Stimulated activated CD4-positive, alpha-beta T cell treated with anti-CD3 and anti-CD28 coated beads, Interleukin-1b, Interleukin-23, amount 100 ng/mL, for 1 hour (primary cell): ENCODE results near the gene CDON.
A peak's percentile ranks its signal among the peaks of the same experiment; 100 is the strongest.

ENCODE experiments used
- DNase-seq, 2 donors: peaks; one replicate each; pipeline ENCODE4 v3.0.0-alpha.2; 2020; ENCODE audit warnings: low read depth in 2 of 2

Gene CDON, protein sequence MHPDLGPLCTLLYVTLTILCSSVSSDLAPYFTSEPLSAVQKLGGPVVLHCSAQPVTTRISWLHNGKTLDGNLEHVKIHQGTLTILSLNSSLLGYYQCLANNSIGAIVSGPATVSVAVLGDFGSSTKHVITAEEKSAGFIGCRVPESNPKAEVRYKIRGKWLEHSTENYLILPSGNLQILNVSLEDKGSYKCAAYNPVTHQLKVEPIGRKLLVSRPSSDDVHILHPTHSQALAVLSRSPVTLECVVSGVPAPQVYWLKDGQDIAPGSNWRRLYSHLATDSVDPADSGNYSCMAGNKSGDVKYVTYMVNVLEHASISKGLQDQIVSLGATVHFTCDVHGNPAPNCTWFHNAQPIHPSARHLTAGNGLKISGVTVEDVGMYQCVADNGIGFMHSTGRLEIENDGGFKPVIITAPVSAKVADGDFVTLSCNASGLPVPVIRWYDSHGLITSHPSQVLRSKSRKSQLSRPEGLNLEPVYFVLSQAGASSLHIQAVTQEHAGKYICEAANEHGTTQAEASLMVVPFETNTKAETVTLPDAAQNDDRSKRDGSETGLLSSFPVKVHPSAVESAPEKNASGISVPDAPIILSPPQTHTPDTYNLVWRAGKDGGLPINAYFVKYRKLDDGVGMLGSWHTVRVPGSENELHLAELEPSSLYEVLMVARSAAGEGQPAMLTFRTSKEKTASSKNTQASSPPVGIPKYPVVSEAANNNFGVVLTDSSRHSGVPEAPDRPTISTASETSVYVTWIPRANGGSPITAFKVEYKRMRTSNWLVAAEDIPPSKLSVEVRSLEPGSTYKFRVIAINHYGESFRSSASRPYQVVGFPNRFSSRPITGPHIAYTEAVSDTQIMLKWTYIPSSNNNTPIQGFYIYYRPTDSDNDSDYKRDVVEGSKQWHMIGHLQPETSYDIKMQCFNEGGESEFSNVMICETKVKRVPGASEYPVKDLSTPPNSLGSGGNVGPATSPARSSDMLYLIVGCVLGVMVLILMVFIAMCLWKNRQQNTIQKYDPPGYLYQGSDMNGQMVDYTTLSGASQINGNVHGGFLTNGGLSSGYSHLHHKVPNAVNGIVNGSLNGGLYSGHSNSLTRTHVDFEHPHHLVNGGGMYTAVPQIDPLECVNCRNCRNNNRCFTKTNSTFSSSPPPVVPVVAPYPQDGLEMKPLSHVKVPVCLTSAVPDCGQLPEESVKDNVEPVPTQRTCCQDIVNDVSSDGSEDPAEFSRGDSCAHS (N-terminal part only)

GRCh38 chr11:126062679-126063506 lies at the start of gene CDON:
TSS of gene CDON (minus strand) at chr11:126062866. CDS start at chr11:126023476, 39,390 bp downstream.
- peak; percentile 80 for DNase-seq

DNA sequence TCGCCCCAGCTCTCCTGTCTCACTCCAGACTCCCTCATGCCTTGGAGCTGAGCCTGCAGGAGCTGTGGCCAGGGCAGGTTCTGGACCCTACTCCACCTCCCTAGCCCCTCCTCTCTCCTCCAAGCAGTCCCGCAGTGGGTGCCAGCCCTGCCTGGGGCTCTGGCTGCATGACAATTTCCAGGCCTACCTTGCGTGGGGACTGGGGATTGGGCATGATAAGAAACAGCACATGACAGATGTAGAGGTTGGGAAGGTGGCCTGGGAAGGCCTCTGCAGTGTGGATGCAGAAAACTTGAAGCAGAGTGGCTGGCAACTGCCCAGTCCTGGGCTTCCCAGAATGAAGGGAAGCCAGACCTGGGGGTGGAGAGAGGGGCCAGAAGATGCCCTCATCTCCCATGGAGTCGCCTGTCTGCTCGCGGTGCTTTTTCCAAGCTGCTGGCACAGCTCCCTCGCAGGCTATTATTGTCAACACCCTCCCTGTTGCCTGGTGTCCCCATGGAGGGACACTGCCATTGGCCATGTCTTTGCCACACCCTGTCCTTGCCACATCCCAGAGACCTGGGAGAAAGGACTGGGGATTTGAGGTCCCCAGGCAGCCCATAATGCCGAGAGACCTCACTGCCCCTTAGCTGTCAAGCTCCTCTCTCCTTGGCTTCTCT lies 48.9 kb upstream of the CDON start:
- no peak for DNase-seq

- no peak for DNase-seq
Observed at GRCh38 chr11:126109941-126110731, 47.5 kb upstream of the CDON start.

- no peak for DNase-seq
Observed at GRCh38 chr11:126106594-126107328, 44.1 kb upstream of the CDON start.

DNA sequence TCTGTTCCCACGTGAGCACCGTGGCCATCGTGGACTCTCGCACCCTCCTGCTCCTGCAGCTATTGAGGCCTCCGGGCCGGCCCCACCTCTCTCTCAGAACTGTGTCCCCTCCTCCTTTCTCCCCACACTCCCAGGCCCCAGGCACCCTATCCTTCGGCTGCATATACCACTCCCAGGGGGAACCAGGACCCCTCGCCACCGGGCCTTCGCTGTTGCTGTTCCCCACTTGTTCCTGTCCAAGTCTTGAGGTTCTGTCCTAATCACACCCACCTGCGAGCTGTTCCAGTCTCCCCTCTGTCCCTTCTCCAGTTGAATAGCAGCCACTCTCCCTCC lies 43.0 kb upstream of the CDON start:
- DNase-seq = no peak

GRCh38 chr11:126105022-126105747 lies 42.5 kb upstream of the CDON start:
- no peak for DNase-seq

GRCh38 chr11:126104420-126104819 lies 41.8 kb upstream of the CDON start:
- no peak for DNase-seq

- DNase-seq = no peak
Observed at GRCh38 chr11:126103150-126103549, 40.5 kb upstream of the CDON start.

DNA sequence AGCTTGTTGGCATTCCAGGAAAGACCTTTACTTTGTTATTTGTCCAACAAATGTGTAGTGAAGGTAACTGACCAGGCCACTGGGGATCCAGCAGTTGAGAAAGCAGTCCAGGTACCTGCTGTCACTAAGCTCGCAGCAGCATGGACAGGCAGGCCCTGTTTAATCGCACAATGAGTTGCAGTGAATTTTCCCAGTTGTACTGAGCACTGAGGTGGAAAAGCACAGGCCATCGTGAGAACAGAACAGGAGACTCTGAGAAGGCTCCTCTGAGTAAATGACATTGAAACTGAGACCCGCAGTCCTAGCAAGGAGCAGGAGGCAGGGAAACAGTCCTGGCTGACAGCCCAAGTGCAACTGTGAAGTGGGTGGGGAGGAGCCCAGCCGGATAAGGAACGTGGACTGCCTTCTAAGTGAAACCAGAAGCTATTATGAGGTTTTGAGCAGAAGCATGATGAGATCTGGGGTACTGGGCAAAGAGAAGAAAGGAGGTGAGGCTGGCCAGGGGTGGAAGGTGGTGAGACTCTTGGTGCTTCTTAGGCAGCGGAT lies 39.8 kb upstream of the CDON start:
- DNase-seq = no peak

DNA sequence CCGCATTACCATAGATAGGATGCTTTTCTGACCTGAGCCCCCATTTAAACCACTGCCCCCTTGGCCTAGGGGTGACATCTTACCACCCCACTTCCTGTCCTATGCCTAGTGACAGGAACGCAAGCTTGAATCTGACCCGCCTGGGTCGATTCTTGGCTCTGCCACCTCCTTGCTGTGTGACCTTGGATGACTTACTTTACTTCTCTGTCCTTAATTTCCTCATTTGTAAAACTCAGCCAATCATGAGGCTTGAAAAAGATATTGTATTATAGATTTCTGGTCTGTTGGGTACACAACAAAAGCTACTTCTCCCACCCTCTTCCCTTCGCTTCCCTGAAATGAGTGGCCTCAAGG lies 39.2 kb upstream of the CDON start:
- DNase-seq = no peak

- no peak for DNase-seq
Observed at GRCh38 chr11:126101251-126101929, 38.7 kb upstream of the CDON start.

DNA sequence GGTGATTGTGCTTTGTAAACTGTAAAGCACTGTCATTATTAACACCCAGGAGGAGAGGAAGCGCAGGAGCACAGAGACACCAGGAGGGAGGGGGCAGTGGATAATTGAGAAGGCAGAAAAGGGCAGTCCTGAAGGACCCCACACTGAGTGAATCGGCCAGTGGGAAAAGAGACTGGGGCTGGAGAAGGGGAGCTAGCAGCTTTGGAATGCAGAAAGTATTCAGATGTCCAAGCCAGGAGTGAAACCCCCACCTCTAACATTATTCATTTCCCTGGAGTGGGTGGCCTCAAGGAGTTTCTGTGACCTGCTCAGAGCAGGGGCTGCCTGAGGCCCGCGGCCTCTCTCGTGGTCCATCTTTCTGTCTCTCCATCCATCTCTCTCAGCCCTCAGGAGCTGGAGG lies 38.0 kb upstream of the CDON start:
- no peak for DNase-seq

DNA sequence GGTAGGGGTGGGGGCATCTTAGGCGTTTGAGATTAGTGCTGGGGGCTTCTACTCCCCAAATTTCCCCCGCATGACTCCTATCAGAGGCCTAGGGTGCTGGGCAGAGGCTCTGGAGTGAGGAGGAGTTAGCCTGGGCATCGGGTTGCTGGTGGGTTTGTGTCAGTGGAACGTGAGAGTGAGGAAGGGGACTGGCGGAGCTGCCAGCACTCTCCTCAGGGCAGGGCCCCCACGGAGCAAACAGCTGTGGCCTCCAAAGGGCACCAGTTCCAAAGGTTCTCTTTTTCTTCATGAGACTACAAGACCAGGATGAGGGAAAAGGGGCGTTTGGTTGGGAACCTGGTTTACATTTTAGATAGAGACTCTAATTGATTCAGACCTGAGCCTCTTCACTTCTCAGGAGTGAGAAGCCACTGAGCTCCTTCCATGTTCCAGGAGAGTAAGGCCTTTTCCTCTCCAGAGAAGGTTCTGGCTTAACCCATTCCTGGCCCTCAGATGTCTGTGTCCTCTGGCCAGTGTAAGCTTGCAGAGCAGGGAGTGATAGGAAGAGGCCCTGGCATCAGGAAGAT lies 35.6 kb upstream of the CDON start:
- no peak for DNase-seq

- no peak for DNase-seq
Observed at GRCh38 chr11:126095745-126096144, 33.1 kb upstream of the CDON start.

- DNase-seq = no peak
Observed at GRCh38 chr11:126090452-126090851, 27.8 kb upstream of the CDON start.

- no peak for DNase-seq
Observed at GRCh38 chr11:126088999-126089398, 26.3 kb upstream of the CDON start.

DNA sequence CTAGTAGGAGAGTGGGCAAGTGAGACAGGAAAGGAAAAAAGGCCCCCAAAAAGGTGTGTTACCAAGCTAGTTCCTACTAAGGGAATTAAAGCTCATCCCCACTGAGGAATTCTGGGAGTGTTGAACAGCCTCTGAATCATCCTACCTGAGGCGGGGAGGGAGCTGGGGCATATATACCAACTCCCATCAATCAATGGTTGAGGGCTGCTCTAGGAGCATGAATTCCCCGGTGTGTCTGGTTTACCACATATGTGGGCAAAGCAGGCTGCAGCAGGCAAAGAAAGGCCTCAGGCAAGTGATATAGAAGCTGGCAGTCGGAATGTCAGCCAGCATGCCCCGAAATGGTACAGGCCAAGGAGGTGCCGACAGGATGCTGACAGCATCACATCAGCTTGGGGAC lies 23.6 kb upstream of the CDON start:
- no peak for DNase-seq

DNA sequence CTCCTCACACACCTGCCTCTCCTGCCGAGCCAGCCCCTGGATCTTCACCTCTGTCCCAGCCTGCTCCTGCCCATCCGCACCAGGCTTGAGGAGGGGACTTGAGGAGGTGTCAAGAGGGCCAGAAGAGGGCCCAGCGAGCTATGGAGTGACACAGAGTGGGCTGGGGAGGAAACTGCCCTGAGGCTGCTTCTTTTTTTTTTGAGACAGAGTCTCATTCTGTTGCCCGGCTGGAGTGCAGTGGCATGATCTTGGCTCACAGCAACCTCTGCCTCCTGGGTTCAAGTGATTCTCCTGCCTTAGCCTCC lies 21.9 kb upstream of the CDON start:
- DNase-seq = no peak
